Measurements from ENCODE around the gene SYCE3. TPM values are rescaled to one million over a fixed set of nuclear protein-coding genes. Genes with fewer than 3 reads are reported as not detected.

The SYCE3 gene
- total RNA-seq, 4 donors from 2014 or later = not detected

- 83% methylated on average over 24 of the region's 41 CpGs for WGBS
- Histone ChIP-seq H3K4me3 (peak overlapping the region; percentile 73 to 98 (median 86)), H3K27me3 (no peaks in the 10 kb centered on the region), H3K27ac (replicated peaks in 1 of 4) (peak overlapping the region in 1 of 4 donors; percentile 83), H3K9me3 (no peaks in the 10 kb centered on the region), H3K4me1 (peaks cover 27 to 44% (median 35%) of the 10 kb centered on the region in 4 donors), H3K36me3 (peaks cover 31 to 52% (median 40%) of the 10 kb centered on the region in 4 donors)
- DNase-seq (ENCODE audit: extremely low spot score) = no peak
- TF ChIP-seq EP300 (IDR thresholded peaks at IDR 0.05) (no peak), CTCF (IDR thresholded peaks at IDR 0.05) (no peak), POLR2A (IDR thresholded peaks at IDR 0.05; ENCODE audit: low read depth) (no peak), POLR2AphosphoS5 (IDR thresholded peaks at IDR 0.05) (no peak)
- intact Hi-C loops (cut with DNase I) = loop anchor here (5.0 kb wide), 2 partner anchors 34 to 61 kb away; no protein-coding TSS in a partner anchor
Observed at GRCh38 chr22:50505776-50506610, 56.7 kb downstream of the SYCE3 start.

- no peak overlapping the region for H3K27ac ChIP-seq (replicated peaks in 1 of 4)
- WGBS = 90% methylated on average over 13 of the region's 14 CpGs
- no peak overlapping the region for H3K4me3 ChIP-seq
- peaks cover 31 to 45% (median 40%) of the 10 kb centered on the region in 4 donors for H3K36me3 ChIP-seq
- no peaks in the 10 kb centered on the region for H3K9me3 ChIP-seq
- DNase-seq (ENCODE audit: extremely low spot score) = no peak
- peaks cover 27 to 44% (median 35%) of the 10 kb centered on the region in 4 donors for H3K4me1 ChIP-seq
- intact Hi-C loops (cut with DNase I) = loop anchor here (5.0 kb wide), 2 partner anchors 33 to 62 kb away; no protein-coding TSS in a partner anchor
- TF ChIP-seq POLR2A (IDR thresholded peaks at IDR 0.05; ENCODE audit: low read depth) (no peak), POLR2AphosphoS5 (IDR thresholded peaks at IDR 0.05) (no peak), CTCF (IDR thresholded peaks at IDR 0.05) (no peak), EP300 (IDR thresholded peaks at IDR 0.05) (no peak)
- H3K27me3 ChIP-seq = no peaks in the 10 kb centered on the region
Observed at GRCh38 chr22:50505276-50505775, 57.4 kb downstream of the SYCE3 start.

GRCh38 chr22:50504369-50505211 is 58.1 kb downstream of the SYCE3 start:
- no peaks in the 10 kb centered on the region for H3K27me3 ChIP-seq
- WGBS = 96% methylated on average over 29 of the region's 44 CpGs
- intact Hi-C loops (cut with DNase I) = loop anchor here (5.0 kb wide), 2 partner anchors 32 to 63 kb away; no protein-coding TSS in a partner anchor
- H3K9me3 ChIP-seq = no peaks in the 10 kb centered on the region
- H3K27ac ChIP-seq (replicated peaks in 1 of 4) = no peak overlapping the region
- DNase-seq (ENCODE audit: extremely low spot score) = no peak
- peaks cover 31 to 43% (median 40%) of the 10 kb centered on the region in 4 donors for H3K36me3 ChIP-seq
- peaks cover 26 to 41% (median 32%) of the 10 kb centered on the region in 4 donors for H3K4me1 ChIP-seq
- H3K4me3 ChIP-seq = no peak overlapping the region
- TF ChIP-seq POLR2AphosphoS5 (IDR thresholded peaks at IDR 0.05) = no peak
- no peak for TF ChIP-seq EP300 (IDR thresholded peaks at IDR 0.05)
- TF ChIP-seq POLR2A (IDR thresholded peaks at IDR 0.05; ENCODE audit: low read depth) = no peak
- no peak for TF ChIP-seq CTCF (IDR thresholded peaks at IDR 0.05)

GRCh38 chr22:50503475-50504145 is 59.1 kb downstream of the SYCE3 start:
- DNase-seq (ENCODE audit: extremely low spot score) = no peak
- Histone ChIP-seq H3K9me3 (no peaks in the 10 kb centered on the region), H3K27ac (replicated peaks in 1 of 4) (no peak overlapping the region), H3K27me3 (no peaks in the 10 kb centered on the region), H3K4me3 (no peak overlapping the region), H3K4me1 (peaks cover 16 to 31% (median 23%) of the 10 kb centered on the region in 4 donors), H3K36me3 (peaks cover 31 to 43% (median 40%) of the 10 kb centered on the region in 4 donors)
- TF ChIP-seq CTCF (IDR thresholded peaks at IDR 0.05) (no peak), POLR2AphosphoS5 (IDR thresholded peaks at IDR 0.05) (no peak), EP300 (IDR thresholded peaks at IDR 0.05) (no peak), POLR2A (IDR thresholded peaks at IDR 0.05; ENCODE audit: low read depth) (no peak)
- intact Hi-C loops (cut with DNase I) = no loop called here
- 97% methylated on average over 6 of the region's 26 CpGs for WGBS
